Liver (tissue), 3 donors: ENCODE data around the gene CAV1.

ENCODE experiments used
- ATF3 ChIP-seq: IDR thresholded peaks from 2 replicates; pipeline ENCODE4 v1.6.1; 2016; ENCODE audit warnings: antibody characterized with exemption
- CTCF ChIP-seq: fragments of 150-350 bp; IDR thresholded peaks from 2 replicates; pipeline ENCODE4 v1.5.1; 2017; ENCODE audit warnings: improper control_type of control experiment, low read depth, low read length; ENCODE audit not compliant: missing input control
- RXRA ChIP-seq, 2 donors: IDR thresholded peaks; 2 replicates each; pipeline ENCODE4 v1.6.1; 2017 to 2018; ENCODE audit warnings: antibody characterized with exemption in 2 of 2, mild to moderate bottlenecking in 1 of 2
- TAF1 ChIP-seq: conservative IDR thresholded peaks from 2 replicates; pipeline ENCODE4 v1.6.1; 2016; ENCODE audit warnings: antibody characterized with exemption, mild to moderate bottlenecking
- TF ChIP-seq, protein P1 (sequence below): IDR thresholded peaks from 2 replicates; pipeline ENCODE4 v1.6.1; 2016; ENCODE audit warnings: antibody characterized with exemption, mild to moderate bottlenecking
- donor health status: healthy.
- donor health status: healthy.

GRCh38 chr7:116546054-116546453 lies 21.2 kb downstream of the CAV1 start:
- TF ChIP-seq, protein P1, sequence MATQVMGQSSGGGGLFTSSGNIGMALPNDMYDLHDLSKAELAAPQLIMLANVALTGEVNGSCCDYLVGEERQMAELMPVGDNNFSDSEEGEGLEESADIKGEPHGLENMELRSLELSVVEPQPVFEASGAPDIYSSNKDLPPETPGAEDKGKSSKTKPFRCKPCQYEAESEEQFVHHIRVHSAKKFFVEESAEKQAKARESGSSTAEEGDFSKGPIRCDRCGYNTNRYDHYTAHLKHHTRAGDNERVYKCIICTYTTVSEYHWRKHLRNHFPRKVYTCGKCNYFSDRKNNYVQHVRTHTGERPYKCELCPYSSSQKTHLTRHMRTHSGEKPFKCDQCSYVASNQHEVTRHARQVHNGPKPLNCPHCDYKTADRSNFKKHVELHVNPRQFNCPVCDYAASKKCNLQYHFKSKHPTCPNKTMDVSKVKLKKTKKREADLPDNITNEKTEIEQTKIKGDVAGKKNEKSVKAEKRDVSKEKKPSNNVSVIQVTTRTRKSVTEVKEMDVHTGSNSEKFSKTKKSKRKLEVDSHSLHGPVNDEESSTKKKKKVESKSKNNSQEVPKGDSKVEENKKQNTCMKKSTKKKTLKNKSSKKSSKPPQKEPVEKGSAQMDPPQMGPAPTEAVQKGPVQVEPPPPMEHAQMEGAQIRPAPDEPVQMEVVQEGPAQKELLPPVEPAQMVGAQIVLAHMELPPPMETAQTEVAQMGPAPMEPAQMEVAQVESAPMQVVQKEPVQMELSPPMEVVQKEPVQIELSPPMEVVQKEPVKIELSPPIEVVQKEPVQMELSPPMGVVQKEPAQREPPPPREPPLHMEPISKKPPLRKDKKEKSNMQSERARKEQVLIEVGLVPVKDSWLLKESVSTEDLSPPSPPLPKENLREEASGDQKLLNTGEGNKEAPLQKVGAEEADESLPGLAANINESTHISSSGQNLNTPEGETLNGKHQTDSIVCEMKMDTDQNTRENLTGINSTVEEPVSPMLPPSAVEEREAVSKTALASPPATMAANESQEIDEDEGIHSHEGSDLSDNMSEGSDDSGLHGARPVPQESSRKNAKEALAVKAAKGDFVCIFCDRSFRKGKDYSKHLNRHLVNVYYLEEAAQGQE = no peak
- TF ChIP-seq CTCF (no peak), TAF1 (no peak), ATF3 (no peak), RXRA (IDR thresholded peaks at IDR 0.05) (no peak)
